Type B pancreatic cell (in vitro differentiated cells): ENCODE data around the gene SLC4A4. TPM values are rescaled to one million over a fixed set of nuclear protein-coding genes. Genes with fewer than 3 reads are reported as not detected.

ENCODE experiments used
- DNase-seq: peaks from one replicate; pipeline ENCODE4 v3.0.0; 2021; ENCODE audit warnings: mixed read lengths; ENCODE audit not compliant: unreplicated experiment; ENCODE audit errors: extremely low spot score
- H3K27ac Mint-ChIP-seq: 2 replicates; pipeline ENCODE4 v1.8.0; 2021; ENCODE audit warnings: mild to moderate bottlenecking, mixed read lengths
- H3K27me3 Mint-ChIP-seq: 2 replicates; pipeline ENCODE4 v1.8.0; 2021; ENCODE audit warnings: mixed read lengths
- H3K36me3 Mint-ChIP-seq: 2 replicates; pipeline ENCODE4 v1.8.0; 2021; ENCODE audit warnings: mixed read lengths
- H3K4me1 Mint-ChIP-seq: one replicate; pipeline ENCODE4 v1.8.0; 2021; ENCODE audit warnings: mixed read lengths; ENCODE audit not compliant: unreplicated experiment
- H3K4me3 Mint-ChIP-seq: 2 replicates; pipeline ENCODE4 v1.8.0; 2021; ENCODE audit warnings: mild to moderate bottlenecking, mixed read lengths
- H3K9me3 Mint-ChIP-seq: 2 replicates; pipeline ENCODE4 v1.8.0; 2021; ENCODE audit warnings: mixed read lengths
- total RNA-seq: library from RNA; stranded (reverse); gene quantifications from 2 replicates; pipeline ENCODE4 v1.2.1, GENCODE V29; 2021; ENCODE audit warnings: low replicate concordance
- TF ChIP-seq, protein P1 (sequence below): fragments of 200-600 bp; sonication (generic); conservative IDR thresholded peaks from 2 replicates; pipeline ENCODE4 v1.5.0; 2021; ENCODE audit warnings: antibody characterized with exemption, mild to moderate bottlenecking

The SLC4A4 gene
- total RNA-seq, 1 donor from 2014 or later: 27.2 TPM

DNA sequence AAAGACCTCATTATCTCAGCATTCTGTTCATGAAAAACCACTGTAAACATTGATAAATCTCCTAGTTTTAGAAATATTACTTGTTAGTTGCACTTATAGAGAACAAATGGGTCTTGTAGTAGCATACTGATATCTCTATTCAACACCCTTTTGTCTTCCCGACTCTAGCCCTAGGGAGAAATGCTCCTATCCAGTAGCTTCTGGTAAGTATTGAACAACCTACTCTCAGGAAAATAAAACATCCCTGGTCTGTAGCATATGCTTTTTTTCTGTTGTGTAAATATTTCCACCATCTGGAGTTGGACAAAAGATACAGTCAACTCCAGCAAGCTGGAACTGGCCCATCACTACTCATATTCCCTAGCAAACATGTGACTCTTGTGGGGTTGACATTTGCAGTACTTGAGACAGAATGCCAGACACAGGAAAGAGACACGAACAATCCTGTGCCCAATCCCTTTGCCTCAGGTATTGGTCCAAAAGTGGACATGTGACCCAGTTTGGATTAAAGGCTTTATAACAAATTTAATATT, 256.8 kb downstream of the SLC4A4 start:
- Mint-ChIP-seq H3K4me1 (no peaks in the 10 kb centered on the region), H3K27me3 (no peaks in the 10 kb centered on the region), H3K4me3 (no peak overlapping the region), H3K9me3 (no peaks in the 10 kb centered on the region), H3K27ac (no peak overlapping the region), H3K36me3 (no peaks in the 10 kb centered on the region)
- TF ChIP-seq, protein P1, sequence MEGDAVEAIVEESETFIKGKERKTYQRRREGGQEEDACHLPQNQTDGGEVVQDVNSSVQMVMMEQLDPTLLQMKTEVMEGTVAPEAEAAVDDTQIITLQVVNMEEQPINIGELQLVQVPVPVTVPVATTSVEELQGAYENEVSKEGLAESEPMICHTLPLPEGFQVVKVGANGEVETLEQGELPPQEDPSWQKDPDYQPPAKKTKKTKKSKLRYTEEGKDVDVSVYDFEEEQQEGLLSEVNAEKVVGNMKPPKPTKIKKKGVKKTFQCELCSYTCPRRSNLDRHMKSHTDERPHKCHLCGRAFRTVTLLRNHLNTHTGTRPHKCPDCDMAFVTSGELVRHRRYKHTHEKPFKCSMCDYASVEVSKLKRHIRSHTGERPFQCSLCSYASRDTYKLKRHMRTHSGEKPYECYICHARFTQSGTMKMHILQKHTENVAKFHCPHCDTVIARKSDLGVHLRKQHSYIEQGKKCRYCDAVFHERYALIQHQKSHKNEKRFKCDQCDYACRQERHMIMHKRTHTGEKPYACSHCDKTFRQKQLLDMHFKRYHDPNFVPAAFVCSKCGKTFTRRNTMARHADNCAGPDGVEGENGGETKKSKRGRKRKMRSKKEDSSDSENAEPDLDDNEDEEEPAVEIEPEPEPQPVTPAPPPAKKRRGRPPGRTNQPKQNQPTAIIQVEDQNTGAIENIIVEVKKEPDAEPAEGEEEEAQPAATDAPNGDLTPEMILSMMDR: no peak
- DNase-seq: no peak

DNA sequence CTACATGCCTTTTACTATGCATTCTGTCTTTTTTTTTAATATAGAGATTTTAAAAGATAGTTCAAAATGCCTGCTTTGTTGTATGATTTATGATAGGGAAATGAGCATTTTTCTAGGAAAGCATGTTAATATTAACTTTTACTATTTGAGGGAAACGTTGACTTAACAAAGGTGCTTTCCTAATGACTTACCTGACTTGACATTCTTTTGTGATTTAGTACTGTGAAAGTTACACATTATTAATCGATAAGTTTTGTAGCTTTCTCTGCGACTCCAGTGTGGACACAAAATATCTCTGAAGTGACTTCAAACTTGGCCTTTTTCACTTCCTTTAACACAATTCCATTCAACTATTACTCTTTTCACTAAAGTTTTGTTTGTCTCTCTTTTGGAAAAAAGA, 260.8 kb downstream of the SLC4A4 start:
- DNase-seq: no peak
- Mint-ChIP-seq H3K36me3 (no peaks in the 10 kb centered on the region), H3K4me1 (no peaks in the 10 kb centered on the region), H3K27me3 (no peaks in the 10 kb centered on the region), H3K9me3 (no peaks in the 10 kb centered on the region), H3K4me3 (no peak overlapping the region), H3K27ac (no peak overlapping the region)
- TF ChIP-seq, protein P1: no peak

DNA sequence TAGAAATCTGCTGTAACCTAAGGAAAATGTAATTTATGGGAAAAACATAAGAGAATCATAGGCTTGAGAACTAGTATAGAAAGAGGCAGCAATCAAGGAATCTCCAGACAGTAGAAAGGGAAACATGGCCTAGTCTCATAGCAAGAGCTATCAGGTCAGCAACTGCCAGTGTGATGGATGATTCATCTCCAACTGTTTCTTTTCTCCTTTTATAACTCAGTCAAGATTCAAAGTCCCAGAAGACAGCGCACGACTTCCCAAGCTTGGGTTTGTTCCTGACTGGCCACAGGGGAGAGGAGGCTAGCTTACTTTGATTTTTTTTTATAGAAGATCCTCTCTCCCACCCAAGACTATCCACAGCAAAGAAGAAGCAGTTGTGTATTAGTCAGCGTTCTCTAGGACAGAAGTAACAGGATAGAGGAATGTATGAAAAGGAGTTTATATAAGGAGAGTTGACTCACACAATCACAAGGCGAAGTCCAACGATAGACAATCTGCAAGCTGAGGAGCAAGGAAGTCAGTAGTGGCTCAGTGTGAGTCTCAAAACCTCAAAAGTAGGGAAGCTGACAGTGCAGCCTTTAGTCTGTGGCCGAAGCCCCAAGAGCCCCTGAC, 263.6 kb downstream of the SLC4A4 start:
- TF ChIP-seq, protein P1: no peak
- Mint-ChIP-seq H3K9me3 (peaks cover 4% of the 10 kb centered on the region), H3K4me3 (no peak overlapping the region), H3K4me1 (no peaks in the 10 kb centered on the region), H3K27ac (no peak overlapping the region), H3K27me3 (no peaks in the 10 kb centered on the region), H3K36me3 (no peaks in the 10 kb centered on the region)
- DNase-seq: no peak

DNA sequence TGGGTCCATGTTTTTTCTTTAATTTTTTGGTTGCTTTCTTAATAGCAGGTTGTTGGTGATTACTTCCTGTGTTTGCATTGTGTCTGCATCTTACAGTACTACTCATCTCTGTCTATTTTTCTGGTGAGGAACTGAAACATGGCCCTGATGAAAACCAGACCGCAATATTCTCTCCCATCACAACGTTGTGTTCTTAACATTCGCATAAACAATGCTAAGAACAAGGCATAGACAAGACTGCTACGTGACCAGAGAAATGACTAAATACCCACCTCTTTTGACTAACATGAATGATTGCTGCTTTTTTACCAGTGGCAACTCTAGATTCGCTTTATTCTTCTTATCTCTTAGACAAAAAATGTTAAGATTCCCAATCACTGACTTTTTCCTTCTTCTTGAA, 266.0 kb downstream of the SLC4A4 start:
- Mint-ChIP-seq H3K36me3 (peaks cover 4% of the 10 kb centered on the region), H3K4me3 (no peak overlapping the region), H3K27me3 (peaks cover 3% of the 10 kb centered on the region), H3K4me1 (peaks cover 5% of the 10 kb centered on the region), H3K9me3 (peaks cover 16% of the 10 kb centered on the region), H3K27ac (no peak overlapping the region)
- no peak for DNase-seq
- TF ChIP-seq, protein P1: no peak

DNA sequence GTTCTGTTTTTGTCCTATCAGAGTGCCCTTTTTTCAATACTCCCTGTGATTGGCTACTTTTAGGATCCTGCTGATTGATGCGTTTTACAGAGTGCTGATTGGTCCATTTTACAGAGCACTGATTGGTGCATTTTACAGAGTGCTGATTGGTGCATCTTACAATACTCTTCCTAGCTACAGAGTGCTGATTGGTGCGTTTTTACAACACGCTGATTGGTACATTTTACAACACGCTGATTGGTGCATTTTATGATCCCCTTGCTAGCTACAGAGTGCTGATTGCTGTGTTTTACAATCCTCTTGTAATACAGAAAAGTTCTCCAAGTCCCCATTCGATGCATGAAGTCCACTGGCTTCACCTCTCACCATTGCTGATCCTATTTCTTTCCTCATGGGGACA, 268.3 kb downstream of the SLC4A4 start:
- Mint-ChIP-seq H3K4me1 (peaks cover 5% of the 10 kb centered on the region), H3K27ac (peak overlapping the region; percentile 63), H3K27me3 (peaks cover 3% of the 10 kb centered on the region), H3K36me3 (peaks cover 4% of the 10 kb centered on the region), H3K9me3 (peaks cover 16% of the 10 kb centered on the region), H3K4me3 (no peak overlapping the region)
- DNase-seq: no peak
- TF ChIP-seq, protein P1: no peak
